GM19035 (cell line): Measurements from ENCODE around the gene CRACR2B.

Experiments
- ATAC-seq: cut with Tn5 transposase; IDR thresholded peaks from one replicate; pipeline ENCODE4 v1.9.1; 2021; ENCODE audit not compliant: unreplicated experiment

Gene CRACR2B

GRCh38 chr11:825366-826226 lies 2.1 kb upstream of the CRACR2B start:
- ATAC-seq, result no peak

GRCh38 chr11:826227-826621 lies 1.5 kb upstream of the CRACR2B start:
- ATAC-seq, result no peak

- ATAC-seq, result no peak
Observed at GRCh38 chr11:826836-827145, 928 bp upstream of the CRACR2B start.

- no peak for ATAC-seq
Observed at GRCh38 chr11:827146-827896, 398 bp upstream of the CRACR2B start.

GRCh38 chr11:828506-829175 lies 922 bp downstream of the CRACR2B start:
- no peak for ATAC-seq

GRCh38 chr11:829176-829846 lies 1.6 kb downstream of the CRACR2B start:
- no peak for ATAC-seq

- no peak for ATAC-seq
Observed at GRCh38 chr11:829847-830294, 2.2 kb downstream of the CRACR2B start.

GRCh38 chr11:830295-831117 lies 2.8 kb downstream of the CRACR2B start:
- ATAC-seq, result peak; percentile 39

GRCh38 chr11:831118-831864 lies 3.6 kb downstream of the CRACR2B start:
- ATAC-seq, result no peak

GRCh38 chr11:831961-832528 lies 4.3 kb downstream of the CRACR2B start:
- ATAC-seq, result no peak

GRCh38 chr11:832529-833113 lies 4.9 kb downstream of the CRACR2B start, which contains the start of gene CD151:
Gene CD151 (plus strand): TSS chr11:832952. CDS start chr11:836070, 3,118 bp downstream.
- peak; percentile 39 for ATAC-seq

- peak; percentile 29 for ATAC-seq
Observed at GRCh38 chr11:833114-833791, 5.5 kb downstream of the CRACR2B start.

- no peak for ATAC-seq
Observed at GRCh38 chr11:833849-834311, 6.2 kb downstream of the CRACR2B start.

- ATAC-seq, result no peak
Observed at GRCh38 chr11:834371-835316, 6.9 kb downstream of the CRACR2B start.

- ATAC-seq, result no peak
Observed at GRCh38 chr11:836274-836673, 8.6 kb downstream of the CRACR2B start.

GRCh38 chr11:836700-837099 lies 9.0 kb downstream of the CRACR2B start:
- no peak for ATAC-seq
